Superior temporal gyrus (tissue), 1 donor: Measurements from ENCODE around the gene CDK12.

Experiments used
- DNase-seq: peaks from one replicate; pipeline ENCODE4 v3.0.0-alpha.2; 2016; ENCODE audit errors: extremely low spot score

Gene CDK12

DNA sequence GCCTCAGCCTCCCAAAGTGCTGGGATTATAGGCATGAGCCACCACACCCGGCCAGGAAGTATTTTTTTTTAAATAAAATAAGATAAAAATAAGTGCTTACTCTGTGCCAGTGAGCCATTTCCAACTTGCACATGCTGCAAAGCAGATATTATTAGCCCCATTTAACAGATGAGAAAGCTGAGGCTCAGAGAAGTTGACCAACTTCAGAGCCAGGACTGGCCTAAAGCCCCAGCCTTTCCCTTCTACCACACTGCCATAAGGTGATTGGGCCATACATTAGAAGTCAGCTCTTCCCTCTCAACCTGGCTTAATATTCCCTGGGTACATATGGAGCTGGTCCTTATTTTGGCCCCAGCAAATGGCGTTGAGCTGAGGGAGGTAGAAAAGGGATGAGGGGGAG lies 121.4 kb downstream of the CDK12 start:
- DNase-seq: no peak
